ENCODE data around the gene PKN1.
A peak's percentile ranks its signal among the peaks of the same experiment; 100 is the strongest.

Gene PKN1

GRCh38 chr19:14516746-14517438 is 83.8 kb downstream of the PKN1 start:
- DNase-seq: no peak

DNA sequence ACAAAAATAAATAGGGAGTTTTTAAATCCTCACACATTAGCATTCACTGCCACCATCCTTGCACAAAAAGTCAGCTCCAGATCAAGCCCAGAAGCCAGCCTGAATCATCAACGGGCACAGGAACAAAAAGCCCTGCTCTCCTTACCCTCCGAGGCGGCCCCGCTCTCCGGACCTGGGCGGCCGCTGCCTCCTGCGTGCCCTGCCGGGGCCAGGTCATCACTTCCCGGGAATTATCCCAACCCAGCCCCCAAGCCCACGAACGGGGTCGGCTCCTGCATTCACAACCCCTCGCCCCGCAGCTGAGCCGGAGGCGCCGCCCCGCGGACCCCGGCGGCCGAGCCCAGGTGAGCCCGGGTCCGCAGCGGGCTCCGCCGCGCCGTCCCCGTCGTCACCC is 84.3 kb downstream of the PKN1 start:
- DNase-seq: no peak

GRCh38 chr19:14517840-14518505 is 84.9 kb downstream of the PKN1 start, which contains the start of gene DNAJB1:
Gene DNAJB1 (minus strand): TSS chr19:14518397. CDS start chr19:14518349, 48 bp downstream.
- peak; percentile 84 for DNase-seq

GRCh38 chr19:14519245-14519859 is 86.2 kb downstream of the PKN1 start:
- DNase-seq: no peak

DNA sequence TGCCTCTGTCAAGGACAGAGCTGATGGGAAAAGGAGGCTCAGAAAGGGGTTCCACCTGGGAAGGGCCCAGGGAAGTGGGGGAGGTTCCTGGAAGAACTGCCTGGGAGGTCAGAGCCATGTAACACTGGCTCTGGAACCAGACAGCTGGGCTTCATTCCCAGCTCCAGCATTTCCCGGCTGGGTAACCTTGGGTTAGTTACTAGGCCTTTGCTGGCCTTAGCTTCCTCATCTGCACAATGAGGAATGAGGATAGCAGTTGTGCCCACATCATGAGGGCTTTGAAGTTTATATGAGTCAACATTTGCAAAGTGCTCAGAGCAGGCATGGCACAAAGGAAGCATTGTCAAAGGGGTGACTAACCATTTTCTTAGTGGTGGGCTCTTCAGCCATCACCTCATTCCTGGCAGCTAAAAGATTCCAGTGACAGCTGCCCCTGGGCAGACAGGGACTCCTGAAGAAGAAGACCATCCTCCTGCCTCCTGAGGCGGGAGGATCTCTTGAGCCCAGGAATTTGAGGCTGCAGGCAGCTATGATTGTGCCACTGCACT is 86.8 kb downstream of the PKN1 start:
- no peak for DNase-seq

DNA sequence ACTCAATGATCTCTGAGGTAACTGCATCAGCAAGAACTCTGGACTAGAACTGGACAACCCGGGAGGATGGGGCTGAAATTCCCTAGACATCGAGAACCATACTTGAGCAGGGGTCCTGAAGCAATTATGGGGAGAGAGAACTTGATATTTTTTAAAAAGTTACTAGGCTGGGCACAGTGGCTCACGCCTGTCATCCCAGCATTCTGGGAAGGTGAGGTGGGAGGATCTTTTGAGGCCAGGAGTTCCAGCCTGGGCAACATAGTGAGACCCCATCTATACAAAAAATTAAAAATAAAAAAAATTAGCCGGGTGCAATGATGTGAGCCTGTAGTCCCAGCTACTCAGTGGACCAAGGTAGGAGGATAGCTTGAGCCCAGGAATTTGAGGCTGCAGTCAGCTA is 87.4 kb downstream of the PKN1 start:
- no peak for DNase-seq

Measured in activated CD4-positive, alpha-beta T cell treated with anti-CD3 and anti-CD28 coated beads, Interleukin-10, Interleukin-2, amounts not matched to agents 100 ng/mL and 50 ng/mL, durations not matched to agents 16 hours and 8 hours (primary cell).